NCI-H446 treated with DMSO at 0.1 percent for 48 hours (cell line): Measurements from ENCODE around the gene TWNK.
"Not testable (repeated sequence)": the region's sequence is repeated elsewhere in the genome, so short reads cannot be mapped to it uniquely, and the experiment has no call there.

Source experiments
- DNase-seq: peaks from one replicate; lab custom pipeline; 2025; lab: John Stamatoyannopoulos, UW

Gene TWNK

GRCh38 chr10:100972904-100973535 is 14.3 kb upstream of the TWNK start:
- no peak for DNase-seq

- DNase-seq, result not testable (repeated sequence)
Measured at GRCh38 chr10:100975397-100975796, 11.9 kb upstream of the TWNK start.

GRCh38 chr10:100976906-100977305 is 10.4 kb upstream of the TWNK start:
- DNase-seq, result no peak

- DNase-seq, result no peak
Measured at GRCh38 chr10:100977436-100977835, 9.9 kb upstream of the TWNK start.

- no peak for DNase-seq
Measured at GRCh38 chr10:100978121-100978900, 9.0 kb upstream of the TWNK start.

GRCh38 chr10:100978901-100979195 is 8.5 kb upstream of the TWNK start:
- no peak for DNase-seq

- no peak for DNase-seq
Measured at GRCh38 chr10:100979791-100980272, 7.5 kb upstream of the TWNK start.

GRCh38 chr10:100980311-100980710 is 7.0 kb upstream of the TWNK start:
- DNase-seq, result no peak

GRCh38 chr10:100980711-100981110 is 6.6 kb upstream of the TWNK start:
- no peak for DNase-seq

GRCh38 chr10:100981178-100981772 is 6.1 kb upstream of the TWNK start:
- DNase-seq, result no peak

- DNase-seq, result no peak
Measured at GRCh38 chr10:100982916-100983830, 4.2 kb upstream of the TWNK start.

- no peak for DNase-seq
Measured at GRCh38 chr10:100983868-100984671, 3.3 kb upstream of the TWNK start.

- no peak for DNase-seq
Measured at GRCh38 chr10:100984672-100985177, 2.6 kb upstream of the TWNK start.

- no peak for DNase-seq
Measured at GRCh38 chr10:100985336-100985735, 2.0 kb upstream of the TWNK start.

- DNase-seq, result no peak
Measured at GRCh38 chr10:100986623-100986951, 756 bp upstream of the TWNK start.

GRCh38 chr10:100987685-100988049 is 324 bp downstream of the TWNK start:
- DNase-seq, result no peak

GRCh38 chr10:100988166-100988565 is 823 bp downstream of the TWNK start:
- no peak for DNase-seq

GRCh38 chr10:100989088-100989487 is 1.7 kb downstream of the TWNK start:
- no peak for DNase-seq

- DNase-seq, result no peak
Measured at GRCh38 chr10:100993986-100994708, 6.8 kb downstream of the TWNK start.

- DNase-seq, result no peak
Measured at GRCh38 chr10:100995181-100995580, 7.8 kb downstream of the TWNK start.
